ENCODE measurements around the gene DAZ1.
"Not testable (repeated sequence)": the region's sequence is repeated elsewhere in the genome, so short reads cannot be mapped to it uniquely, and the experiment has no call there.

Gene DAZ1

GRCh38 chrY:23198908-23199307 is at the start of gene DAZ1:
DAZ1 (minus strand) TSS chrY:23199008; CDS start chrY:23198800, 208 bp downstream.
- not testable (repeated sequence) for DNase-seq (ENCODE audit: low spot score)

- DNase-seq (ENCODE audit: low spot score): not testable (repeated sequence)
Observed at GRCh38 chrY:23219233-23219632, 20.4 kb upstream of the DAZ1 start, which contains the start of gene DAZ2. DAZ2 (plus strand) TSS chrY:23219533; CDS start chrY:23219741, 208 bp downstream.

GRCh38 chrY:23210681-23211080 is 11.9 kb upstream of the DAZ1 start:
- not testable (repeated sequence) for DNase-seq (ENCODE audit: low spot score)

- DNase-seq (ENCODE audit: low spot score): not testable (repeated sequence)
Observed at GRCh38 chrY:23209802-23210495, 11.1 kb upstream of the DAZ1 start.

GRCh38 chrY:23207455-23207854 is 8.6 kb upstream of the DAZ1 start:
- not testable (repeated sequence) for DNase-seq (ENCODE audit: low spot score)
